Measurements from ENCODE around the gene KANTR. TPM values are rescaled to one million over a fixed set of nuclear protein-coding genes. Genes with fewer than 3 reads are reported as not detected.

KANTR gene
- total and polyA plus RNA-seq, 9 of the 15 experiments (the other 6 are each of a cell fraction or from before 2014, with no cell fraction given): 1.0 to 5.7 (median 3.4) TPM

DNA sequence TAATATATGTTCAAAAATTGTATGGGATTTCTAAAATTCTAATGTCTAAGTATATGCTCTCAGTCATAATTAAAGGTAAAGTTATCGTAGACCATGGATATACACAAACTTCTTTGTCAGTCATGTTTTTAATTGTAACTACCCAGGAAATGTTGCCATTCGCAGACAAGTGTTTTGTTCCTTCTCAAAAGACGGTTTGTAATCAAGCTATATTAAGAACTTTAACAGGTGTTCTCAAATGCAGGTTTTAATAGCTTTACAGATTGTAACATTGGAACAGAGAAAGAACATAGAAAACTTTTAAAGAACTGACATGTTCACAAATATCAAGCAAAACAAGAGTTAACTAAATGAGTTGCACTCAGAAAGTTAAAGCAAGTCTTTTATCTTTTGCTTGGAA lies 72.2 kb downstream of the KANTR start:
- Histone ChIP-seq H3K4me2 (ENCODE audit: insufficient read depth, low read length) (no peak overlapping the region), H3K9ac (ENCODE audit: insufficient read depth in 1 of 2, low read depth in 2 of 2, low read length in 2 of 2) (no peak overlapping the region), H4K20me1 (replicated peaks; ENCODE audit: control insufficient read depth, insufficient read depth, low read length) (no peaks in the 10 kb centered on the region), H3K9me3 (replicated peaks; ENCODE audit: control insufficient read depth, insufficient read depth, low read depth, low read length) (no peaks in the 10 kb centered on the region), H3K79me2 (ENCODE audit: control insufficient read depth, insufficient read depth, low read length) (no peaks in the 10 kb centered on the region), H3K27ac (ENCODE audit: extremely low read depth, low read depth, low read length) (no peak overlapping the region), H3K4me3 (no peak overlapping the region), H3K4me1 (replicated peaks in 1 of 2; ENCODE audit: control insufficient read depth in 2 of 2, insufficient read depth in 2 of 2, low read length in 2 of 2) (no peaks in the 10 kb centered on the region), H3K36me3 (ENCODE audit: control insufficient read depth, insufficient read depth, low read length) (no peaks in the 10 kb centered on the region), H3K9me1 (ENCODE audit: control insufficient read depth, insufficient read depth, low read length) (no peaks in the 10 kb centered on the region), H2AFZ (ENCODE audit: low read depth, low read length) (no peak overlapping the region), H3K27me3 (ENCODE audit: control insufficient read depth in 2 of 2, insufficient read depth in 2 of 2, low read length in 2 of 2) (no peaks in the 10 kb centered on the region)
- 64% methylated on average over 3 of the region's 3 CpGs for WGBS (ENCODE audit: insufficient coverage, low coverage, missing lambda C conversion rate)
- ATAC-seq: no peak
- ChIA-PET POLR2A (no interaction called here), CTCF (ENCODE audit: low intra/inter-chr PET ratio) (no interaction called here)
- no peak for DNase-seq (ENCODE audit: extremely low read depth in 1 of 4, low spot score in 3 of 4)
- no TSS peak for BruUV-seq (replicated peaks)
- FAIRE-seq: no peak
- intact Hi-C loops (cut with micrococcal nuclease): no loop called here
- TF ChIP-seq ZNF780A (CRISPR knock-in tag; IDR thresholded peaks at IDR 0.05) (no peak), ETV6 (IDR thresholded peaks at IDR 0.05; ENCODE audit: borderline replicate concordance in 1 of 2, low read depth in 2 of 2, low read length in 1 of 2) (no peak), ETV6 (CRISPR knock-in tag; IDR thresholded peaks at IDR 0.05; ENCODE audit: borderline replicate concordance) (no peak), TRIM28 (IDR thresholded peaks at IDR 0.05) (no peak), CXXC5 (CRISPR knock-in tag; IDR thresholded peaks at IDR 0.05) (no peak), CHD1 (IDR thresholded peaks at IDR 0.05; ENCODE audit: low read length) (no peak), BACH1 (tag; IDR thresholded peaks at IDR 0.05) (no peak), CHCHD3 (CRISPR knock-in tag; IDR thresholded peaks at IDR 0.05) (no peak), SMAD4 (CRISPR knock-in tag; conservative IDR thresholded peaks at IDR 0.05) (no peak), PML (IDR thresholded peaks at IDR 0.05; ENCODE audit: low read length) (no peak), ZNF263 (CRISPR knock-in tag; IDR thresholded peaks at IDR 0.05; ENCODE audit: borderline replicate concordance) (no peak), CTBP1 (IDR thresholded peaks at IDR 0.05; ENCODE audit: borderline replicate concordance) (no peak), HNRNPLL (IDR thresholded peaks at IDR 0.05; ENCODE audit: low read depth, low read length, poor library complexity, severe bottlenecking) (no peak)
- TF ChIP-seq, protein P1, sequence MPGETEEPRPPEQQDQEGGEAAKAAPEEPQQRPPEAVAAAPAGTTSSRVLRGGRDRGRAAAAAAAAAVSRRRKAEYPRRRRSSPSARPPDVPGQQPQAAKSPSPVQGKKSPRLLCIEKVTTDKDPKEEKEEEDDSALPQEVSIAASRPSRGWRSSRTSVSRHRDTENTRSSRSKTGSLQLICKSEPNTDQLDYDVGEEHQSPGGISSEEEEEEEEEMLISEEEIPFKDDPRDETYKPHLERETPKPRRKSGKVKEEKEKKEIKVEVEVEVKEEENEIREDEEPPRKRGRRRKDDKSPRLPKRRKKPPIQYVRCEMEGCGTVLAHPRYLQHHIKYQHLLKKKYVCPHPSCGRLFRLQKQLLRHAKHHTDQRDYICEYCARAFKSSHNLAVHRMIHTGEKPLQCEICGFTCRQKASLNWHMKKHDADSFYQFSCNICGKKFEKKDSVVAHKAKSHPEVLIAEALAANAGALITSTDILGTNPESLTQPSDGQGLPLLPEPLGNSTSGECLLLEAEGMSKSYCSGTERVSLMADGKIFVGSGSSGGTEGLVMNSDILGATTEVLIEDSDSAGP (CRISPR knock-in tag; IDR thresholded peaks at IDR 0.05): no peak
- TF ChIP-seq, protein P2, sequence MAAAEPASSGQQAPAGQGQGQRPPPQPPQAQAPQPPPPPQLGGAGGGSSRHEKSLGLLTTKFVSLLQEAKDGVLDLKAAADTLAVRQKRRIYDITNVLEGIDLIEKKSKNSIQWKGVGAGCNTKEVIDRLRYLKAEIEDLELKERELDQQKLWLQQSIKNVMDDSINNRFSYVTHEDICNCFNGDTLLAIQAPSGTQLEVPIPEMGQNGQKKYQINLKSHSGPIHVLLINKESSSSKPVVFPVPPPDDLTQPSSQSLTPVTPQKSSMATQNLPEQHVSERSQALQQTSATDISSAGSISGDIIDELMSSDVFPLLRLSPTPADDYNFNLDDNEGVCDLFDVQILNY (CRISPR knock-in tag; IDR thresholded peaks at IDR 0.05): no peak
- TF ChIP-seq, protein P3, sequence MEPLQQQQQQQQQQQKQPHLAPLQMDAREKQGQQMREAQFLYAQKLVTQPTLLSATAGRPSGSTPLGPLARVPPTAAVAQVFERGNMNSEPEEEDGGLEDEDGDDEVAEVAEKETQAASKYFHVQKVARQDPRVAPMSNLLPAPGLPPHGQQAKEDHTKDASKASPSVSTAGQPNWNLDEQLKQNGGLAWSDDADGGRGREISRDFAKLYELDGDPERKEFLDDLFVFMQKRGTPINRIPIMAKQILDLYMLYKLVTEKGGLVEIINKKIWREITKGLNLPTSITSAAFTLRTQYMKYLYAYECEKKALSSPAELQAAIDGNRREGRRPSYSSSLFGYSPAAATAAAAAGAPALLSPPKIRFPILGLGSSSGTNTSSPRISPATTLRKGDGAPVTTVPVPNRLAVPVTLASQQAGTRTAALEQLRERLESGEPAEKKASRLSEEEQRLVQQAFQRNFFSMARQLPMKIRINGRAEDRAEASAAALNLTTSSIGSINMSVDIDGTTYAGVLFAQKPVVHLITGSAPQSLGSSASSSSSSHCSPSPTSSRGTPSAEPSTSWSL (CRISPR knock-in tag; IDR thresholded peaks at IDR 0.05; ENCODE audit: borderline replicate concordance): no peak
- TF ChIP-seq, protein P4, sequence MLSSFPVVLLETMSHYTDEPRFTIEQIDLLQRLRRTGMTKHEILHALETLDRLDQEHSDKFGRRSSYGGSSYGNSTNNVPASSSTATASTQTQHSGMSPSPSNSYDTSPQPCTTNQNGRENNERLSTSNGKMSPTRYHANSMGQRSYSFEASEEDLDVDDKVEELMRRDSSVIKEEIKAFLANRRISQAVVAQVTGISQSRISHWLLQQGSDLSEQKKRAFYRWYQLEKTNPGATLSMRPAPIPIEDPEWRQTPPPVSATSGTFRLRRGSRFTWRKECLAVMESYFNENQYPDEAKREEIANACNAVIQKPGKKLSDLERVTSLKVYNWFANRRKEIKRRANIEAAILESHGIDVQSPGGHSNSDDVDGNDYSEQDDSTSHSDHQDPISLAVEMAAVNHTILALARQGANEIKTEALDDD (IDR thresholded peaks at IDR 0.05): no peak
- in situ Hi-C loops (cut with MboI): no loop called here

Measured in K562 (cell line).